Bronchial epithelial cell (primary cell): ENCODE data around the gene SHC3. TPM values are rescaled to one million over a fixed set of nuclear protein-coding genes. Genes with fewer than 3 reads are reported as not detected.
A peak's percentile ranks its signal among the peaks of the same experiment; 100 is the strongest.

Experiments used
- DNase-seq: peaks from one replicate; pipeline ENCODE4 v3.0.0-alpha.2; 2010; ENCODE audit warnings: low read depth
- FAIRE-seq: peaks from 2 replicates; lab custom pipeline; 2011; peaks lifted over from hg19 to GRCh38; lab: Jason Lieb, UNC
- H3K27me3 ChIP-seq: 2 replicates; pipeline ENCODE4 v1.5.1; 2011; ENCODE audit warnings: low read length; ENCODE audit not compliant: control insufficient read depth, insufficient read depth
- H3K36me3 ChIP-seq: 2 replicates; pipeline ENCODE4 v1.5.1; 2011; ENCODE audit warnings: low read length; ENCODE audit not compliant: control insufficient read depth, insufficient read depth
- H3K4me3 ChIP-seq: 2 replicates; pipeline ENCODE4 v1.5.1; 2011; ENCODE audit warnings: mild to moderate bottlenecking, low read depth, low read length, control low read depth
- total RNA-seq: library from RNA; depleted of rRNA; stranded (reverse); fragments of >200 nt; gene quantifications from 2 replicates; pipeline ENCODE4 v1.2.1, GENCODE V29; 2014
- TF ChIP-seq, protein P1 (sequence below): IDR thresholded peaks from 2 replicates; pipeline ENCODE4 v1.5.1; 2011; ENCODE audit warnings: mild to moderate bottlenecking, moderate library complexity, low read length, control low read depth, inconsistent platforms; ENCODE audit not compliant: insufficient read depth, severe bottlenecking

Gene SHC3
- total RNA-seq, 1 donor from 2014 or later, result 0.26 TPM

DNA sequence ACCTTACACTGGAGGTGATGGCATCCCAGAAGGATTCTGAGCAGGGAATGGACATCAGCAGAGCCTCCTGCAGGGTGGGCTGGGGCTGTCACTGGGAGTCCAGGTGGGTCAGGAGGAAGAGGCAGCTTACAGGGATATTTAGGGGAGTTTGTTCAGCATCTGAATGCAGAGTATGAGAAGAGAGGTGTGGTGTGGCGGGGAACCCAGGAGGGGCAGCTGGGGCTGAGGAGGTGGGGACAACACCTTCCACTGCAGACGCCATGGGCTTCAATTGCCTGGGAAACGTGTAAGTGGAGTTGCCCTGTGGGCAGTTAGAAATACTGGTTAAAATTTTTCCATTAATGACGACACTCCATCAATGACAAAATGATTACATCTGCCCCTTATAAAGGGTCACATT is 153.9 kb downstream of the SHC3 start:
- Histone ChIP-seq H3K27me3 (no peaks in the 10 kb centered on the region), H3K4me3 (no peak overlapping the region), H3K36me3 (no peaks in the 10 kb centered on the region)
- TF ChIP-seq, protein P1, sequence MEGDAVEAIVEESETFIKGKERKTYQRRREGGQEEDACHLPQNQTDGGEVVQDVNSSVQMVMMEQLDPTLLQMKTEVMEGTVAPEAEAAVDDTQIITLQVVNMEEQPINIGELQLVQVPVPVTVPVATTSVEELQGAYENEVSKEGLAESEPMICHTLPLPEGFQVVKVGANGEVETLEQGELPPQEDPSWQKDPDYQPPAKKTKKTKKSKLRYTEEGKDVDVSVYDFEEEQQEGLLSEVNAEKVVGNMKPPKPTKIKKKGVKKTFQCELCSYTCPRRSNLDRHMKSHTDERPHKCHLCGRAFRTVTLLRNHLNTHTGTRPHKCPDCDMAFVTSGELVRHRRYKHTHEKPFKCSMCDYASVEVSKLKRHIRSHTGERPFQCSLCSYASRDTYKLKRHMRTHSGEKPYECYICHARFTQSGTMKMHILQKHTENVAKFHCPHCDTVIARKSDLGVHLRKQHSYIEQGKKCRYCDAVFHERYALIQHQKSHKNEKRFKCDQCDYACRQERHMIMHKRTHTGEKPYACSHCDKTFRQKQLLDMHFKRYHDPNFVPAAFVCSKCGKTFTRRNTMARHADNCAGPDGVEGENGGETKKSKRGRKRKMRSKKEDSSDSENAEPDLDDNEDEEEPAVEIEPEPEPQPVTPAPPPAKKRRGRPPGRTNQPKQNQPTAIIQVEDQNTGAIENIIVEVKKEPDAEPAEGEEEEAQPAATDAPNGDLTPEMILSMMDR, result no peak
- DNase-seq, result no peak
- FAIRE-seq, result no peak

DNA sequence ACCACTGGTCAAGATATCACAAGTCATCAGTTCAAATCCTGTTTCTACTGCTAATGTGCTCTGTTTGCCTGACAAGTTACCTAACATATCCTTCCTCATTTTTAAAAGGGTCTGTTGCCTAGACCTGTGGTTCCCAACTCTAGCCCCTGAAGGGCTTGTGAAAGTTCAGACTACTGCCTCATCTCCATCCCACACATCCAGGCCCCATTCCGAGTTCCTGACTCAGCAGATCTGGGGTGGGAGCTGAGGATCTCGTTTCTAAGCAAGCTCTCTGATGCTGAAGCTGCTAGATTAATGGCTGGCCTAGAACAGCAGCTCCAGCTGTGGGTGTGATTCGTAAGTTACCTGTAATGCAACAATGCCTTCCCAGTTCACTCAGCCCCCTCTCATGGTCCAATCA is 154.9 kb downstream of the SHC3 start:
- FAIRE-seq, result no peak
- DNase-seq, result no peak
- Histone ChIP-seq H3K27me3 (no peaks in the 10 kb centered on the region), H3K4me3 (no peak overlapping the region), H3K36me3 (no peaks in the 10 kb centered on the region)
- TF ChIP-seq, protein P1, result no peak

DNA sequence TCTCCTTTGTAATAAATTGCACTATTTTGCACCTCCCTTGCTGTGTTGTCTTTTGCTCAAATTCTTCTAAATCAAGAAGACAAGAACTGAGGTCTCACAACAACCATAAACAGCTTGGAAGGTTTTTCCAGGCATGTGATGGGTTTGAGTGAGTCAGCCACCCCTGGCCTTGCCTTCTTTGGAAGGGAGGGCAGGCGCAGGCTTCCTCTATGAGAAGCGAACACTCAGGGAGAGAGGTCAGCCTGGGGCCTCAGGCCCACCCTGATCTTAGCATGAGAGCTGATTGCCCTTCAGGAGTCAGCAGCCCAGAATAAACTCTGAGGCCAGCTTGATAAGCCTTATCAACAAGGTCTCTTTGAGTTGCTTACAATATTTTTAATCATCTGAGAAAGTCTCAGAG is 155.7 kb downstream of the SHC3 start:
- H3K36me3 ChIP-seq, result no peaks in the 10 kb centered on the region
- FAIRE-seq, result no peak
- TF ChIP-seq, protein P1, result no peak
- peak; percentile 15 for DNase-seq
- H3K27me3 ChIP-seq, result no peaks in the 10 kb centered on the region
- H3K4me3 ChIP-seq, result no peak overlapping the region

DNA sequence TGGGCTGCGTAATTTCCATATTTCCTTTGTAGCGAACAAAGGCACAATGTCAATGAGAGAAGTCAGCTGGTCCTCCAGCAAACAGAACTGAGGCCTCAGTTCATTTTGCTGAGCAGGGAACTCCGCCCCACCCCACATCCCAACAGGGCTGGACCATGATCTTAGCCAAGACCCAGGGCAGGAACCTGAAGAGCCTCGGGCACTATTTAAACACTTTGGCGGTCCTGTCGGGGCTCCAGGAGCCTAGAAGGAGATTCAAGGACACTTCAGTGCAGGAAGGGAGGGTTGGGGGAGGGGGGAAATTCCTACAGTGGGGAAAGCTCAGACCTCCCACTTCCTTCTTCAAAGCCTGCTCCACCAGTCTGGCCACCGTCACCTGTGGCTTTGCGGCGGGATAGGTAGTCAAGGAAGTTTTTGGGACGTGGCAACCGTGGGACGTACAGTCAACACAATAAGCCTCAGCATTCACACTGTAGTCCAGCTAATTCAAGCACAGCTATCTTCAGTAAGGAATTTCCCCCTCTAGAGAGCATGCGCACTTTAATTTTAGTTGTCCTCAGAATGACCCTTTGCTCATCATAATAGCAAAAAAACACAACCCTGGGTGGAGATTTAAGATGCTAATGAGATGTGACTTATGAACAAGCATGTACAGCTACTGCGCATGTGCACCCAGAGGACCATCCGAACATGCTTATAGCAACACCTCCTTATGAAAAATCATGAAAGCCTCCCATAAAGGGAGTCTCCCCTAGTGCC is 156.4 kb downstream of the SHC3 start:
- DNase-seq (peak; percentile 73), FAIRE-seq (no peak)
- Histone ChIP-seq H3K36me3 (no peaks in the 10 kb centered on the region), H3K27me3 (no peaks in the 10 kb centered on the region), H3K4me3 (no peak overlapping the region)
- TF ChIP-seq, protein P1, result no peak

DNA sequence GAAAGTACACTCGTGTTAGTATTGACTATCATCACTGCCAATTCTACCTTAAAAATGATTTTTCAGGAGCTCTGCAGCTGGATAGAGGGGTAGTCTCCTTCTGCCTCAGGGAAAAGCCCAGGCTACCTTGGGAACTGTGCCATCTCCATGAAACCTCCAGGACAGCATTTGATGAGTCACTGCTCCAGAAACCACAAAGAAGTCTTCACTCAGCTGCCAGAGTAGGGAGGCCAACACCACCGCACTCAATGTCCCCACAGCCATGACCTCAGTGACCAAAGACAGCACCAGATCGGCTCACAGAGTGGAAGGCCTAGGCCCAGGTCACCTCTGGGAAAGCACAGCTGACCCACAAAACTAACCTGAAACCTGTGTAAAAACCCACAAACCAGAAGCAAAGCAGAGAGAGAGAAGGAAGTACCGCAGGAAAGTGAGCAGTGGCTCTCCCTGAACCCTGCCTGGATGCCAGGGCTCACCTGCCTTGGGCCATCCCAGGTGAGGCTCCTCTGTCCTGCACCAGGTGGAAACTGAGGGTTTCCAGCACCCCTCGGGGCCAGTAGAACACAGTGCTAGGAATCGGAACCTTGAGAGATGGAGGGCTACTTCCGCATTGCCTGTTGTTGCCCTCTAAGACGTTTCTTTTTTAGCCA is 157.3 kb downstream of the SHC3 start:
- Histone ChIP-seq H3K4me3 (no peak overlapping the region), H3K27me3 (no peaks in the 10 kb centered on the region), H3K36me3 (no peaks in the 10 kb centered on the region)
- peak; percentile 85 for FAIRE-seq
- peak; percentile 73 for DNase-seq
- TF ChIP-seq, protein P1, result no peak
